GM23338 (cell line): ENCODE results near the gene PEX13. TPM values are rescaled to one million over a fixed set of nuclear protein-coding genes. Genes with fewer than 3 reads are reported as not detected.

Experiments
- ATAC-seq: fragments of 200-7000 bp; cut with Tn5 transposase; 3 replicates; pipeline ENCODE4 v1.9.1; 2020
- DNase-seq: peaks from one replicate; pipeline ENCODE4 v3.0.0-alpha.2; 2015; ENCODE audit warnings: low spot score
- H2AFZ ChIP-seq: fragments of 200-600 bp; sonication (generic); 2 replicates; pipeline ENCODE4 v1.8.0; 2016; ENCODE audit warnings: antibody characterized with exemption, mild to moderate bottlenecking, moderate library complexity
- H3F3A ChIP-seq: fragments of 200-600 bp; sonication (generic); replicated peaks from 2 replicates; pipeline ENCODE4 v1.8.0; 2017; ENCODE audit warnings: antibody characterized with exemption, mixed run types, low read depth
- H3K27ac ChIP-seq: fragments of 200-600 bp; sonication (generic); 2 replicates; pipeline ENCODE4 v1.6.1; 2016; ENCODE audit warnings: low read depth
- H3K27me3 ChIP-seq: fragments of 200-600 bp; sonication (generic); 2 replicates; pipeline ENCODE4 v1.8.0; 2016; ENCODE audit warnings: mild to moderate bottlenecking, mixed run types, moderate library complexity; ENCODE audit not compliant: insufficient read depth
- H3K36me3 ChIP-seq: fragments of 200-600 bp; sonication (generic); 2 replicates; pipeline ENCODE4 v1.8.0; 2016; ENCODE audit warnings: mild to moderate bottlenecking; ENCODE audit not compliant: insufficient read depth
- H3K4me1 ChIP-seq: fragments of 200-600 bp; sonication (generic); 2 replicates; pipeline ENCODE4 v1.8.0; 2016; ENCODE audit warnings: mild to moderate bottlenecking, moderate library complexity; ENCODE audit not compliant: insufficient read depth
- H3K4me2 ChIP-seq: fragments of 200-600 bp; sonication (generic); 2 replicates; pipeline ENCODE4 v1.7.1; 2017; ENCODE audit warnings: mixed run types
- H3K4me3 ChIP-seq: fragments of 200-600 bp; sonication (generic); 2 replicates; pipeline ENCODE4 v1.6.1; 2016; ENCODE audit warnings: mixed run types
- H3K79me2 ChIP-seq: fragments of 200-600 bp; sonication (generic); replicated peaks from 2 replicates; pipeline ENCODE4 v1.8.0; 2017; ENCODE audit warnings: mild to moderate bottlenecking; ENCODE audit not compliant: insufficient read depth
- H3K9me2 ChIP-seq: fragments of 200-600 bp; sonication (generic); 2 replicates; pipeline ENCODE4 v1.8.0; 2017; ENCODE audit not compliant: insufficient read depth
- H4K20me1 ChIP-seq: fragments of 200-600 bp; sonication (generic); replicated peaks from 2 replicates; pipeline ENCODE4 v1.8.0; 2017; ENCODE audit warnings: mild to moderate bottlenecking; ENCODE audit not compliant: insufficient read depth
- H3K27ac Mint-ChIP-seq: 2 replicates; pipeline ENCODE4 v1.8.0; 2020; ENCODE audit warnings: inconsistent platforms, mild to moderate bottlenecking, moderate library complexity, mixed read lengths
- H3K27me3 Mint-ChIP-seq: 3 replicates; pipeline ENCODE4 v1.8.0; 2022; ENCODE audit warnings: low read depth, mild to moderate bottlenecking, moderate library complexity, mixed read lengths, inconsistent platforms; ENCODE audit not compliant: insufficient read depth, poor library complexity
- H3K36me3 Mint-ChIP-seq: 3 replicates; pipeline ENCODE4 v1.8.0; 2021; ENCODE audit warnings: low read depth, mild to moderate bottlenecking, inconsistent platforms, moderate library complexity, mixed read lengths
- H3K4me1 Mint-ChIP-seq: 3 replicates; pipeline ENCODE4 v1.8.0; 2020; ENCODE audit warnings: mild to moderate bottlenecking, inconsistent platforms, mixed read lengths
- H3K4me3 Mint-ChIP-seq: 3 replicates; pipeline ENCODE4 v1.8.0; 2021; ENCODE audit warnings: moderate library complexity, mild to moderate bottlenecking, inconsistent platforms, mixed read lengths
- H3K9me3 Mint-ChIP-seq: 3 replicates; pipeline ENCODE4 v1.8.0; 2020; ENCODE audit warnings: moderate library complexity, mild to moderate bottlenecking, inconsistent platforms, mixed read lengths
- CREB1 ChIP-seq: fragments of 250-450 bp; sonication (Bioruptor Pico); IDR thresholded peaks from 2 replicates; pipeline ENCODE4 v1.5.0; 2020; ENCODE audit warnings: low read depth, mild to moderate bottlenecking, moderate library complexity
- EZH2 ChIP-seq: fragments of 200-600 bp; sonication (generic); IDR thresholded peaks from one replicate; pipeline ENCODE4 v1.8.0; 2017; ENCODE audit warnings: antibody characterized with exemption, mild to moderate bottlenecking, low read depth; ENCODE audit not compliant: unreplicated experiment
- EZH2phosphoT487 ChIP-seq: fragments of 200-600 bp; sonication (generic); IDR thresholded peaks from one replicate; pipeline ENCODE4 v1.8.1; 2018; ENCODE audit warnings: antibody characterized with exemption; ENCODE audit not compliant: unreplicated experiment
- NANOG ChIP-seq: IDR thresholded peaks from 2 replicates; pipeline ENCODE4 v1.6.1; 2016; ENCODE audit warnings: antibody characterized with exemption, borderline replicate concordance
- POLR2AphosphoS5 ChIP-seq: IDR thresholded peaks from 2 replicates; pipeline ENCODE4 v1.6.1; 2016; ENCODE audit warnings: antibody characterized with exemption, low read depth
- STAT1 ChIP-seq: IDR thresholded peaks from one replicate; pipeline ENCODE4 v1.6.1; 2016; ENCODE audit warnings: antibody characterized with exemption; ENCODE audit not compliant: unreplicated experiment
- ZNF114 ChIP-seq: fragments of 250-450 bp; sonication (Bioruptor Pico); IDR thresholded peaks from 2 replicates; pipeline ENCODE4 v1.5.0; 2020; ENCODE audit warnings: mild to moderate bottlenecking, moderate library complexity
- ZNF331 ChIP-seq: fragments of 250-450 bp; sonication (Bioruptor Pico); IDR thresholded peaks from 2 replicates; pipeline ENCODE4 v1.5.0; 2020; ENCODE audit warnings: low read depth, mild to moderate bottlenecking, moderate library complexity
- polyA plus RNA-seq: library from polyadenylated mRNA; unstranded; fragments of >200 nt; fragmentation: Nextera tagmentation; extraction: Ambion mirVana; gene quantifications from 2 replicates; pipeline ENCODE4 v1.2.1, GENCODE V29; 2016
- total RNA-seq: library from RNA; depleted of rRNA; stranded (reverse); fragments of >200 nt; shearing (Covaris generic); gene quantifications from 2 replicates; pipeline ENCODE4 v1.2.3, GENCODE V29; 2014
- TF ChIP-seq, protein P1 (sequence below): fragments of 250-450 bp; sonication (Bioruptor Pico); IDR thresholded peaks from 2 replicates; pipeline ENCODE4 v1.5.0; 2020; ENCODE audit warnings: mild to moderate bottlenecking, moderate library complexity
- TF ChIP-seq, protein P2 (sequence below): IDR thresholded peaks from one replicate; pipeline ENCODE4 v1.6.1; 2018; ENCODE audit warnings: antibody characterized with exemption; ENCODE audit not compliant: unreplicated experiment

PEX13 gene
- total and polyA plus RNA-seq, 2 experiments from 2014 or later: 15.8 to 29.2 TPM

DNA sequence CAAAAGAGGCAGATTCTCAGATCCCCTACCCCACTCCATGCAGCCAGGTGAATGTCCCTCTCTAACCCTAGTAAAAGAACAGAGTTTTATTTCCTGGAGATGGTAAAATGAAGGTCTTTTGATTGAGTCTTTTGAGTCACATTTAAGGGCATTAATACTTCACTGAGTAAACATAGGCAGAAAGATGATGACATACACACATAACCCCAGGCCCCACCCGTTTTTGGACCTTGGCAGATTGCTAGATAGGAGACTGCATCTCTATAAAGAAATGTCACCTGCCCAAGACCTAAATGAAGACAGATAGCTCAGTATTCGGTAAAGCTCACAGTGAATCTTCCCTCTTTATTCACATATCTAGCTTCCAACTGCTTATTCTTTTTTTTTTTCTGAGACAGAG lies 28.3 kb upstream of the PEX13 start:
- Histone ChIP-seq H2AFZ (no peak overlapping the region), H3K27me3 (no peaks in the 10 kb centered on the region)
- no peak for DNase-seq

GRCh38 chr2:60991644-60992043 lies 25.9 kb upstream of the PEX13 start:
- Histone ChIP-seq H3K36me3 (no peaks in the 10 kb centered on the region; the same call in 1 of the 2 replicates), H3K4me3 (no peak overlapping the region), H3F3A (no peaks in the 10 kb centered on the region), H3K4me1 (no peaks in the 10 kb centered on the region), H3K9me2 (no peaks in the 10 kb centered on the region), H3K79me2 (no peaks in the 10 kb centered on the region), H3K27ac (no peak overlapping the region), H3K27me3 (no peaks in the 10 kb centered on the region), H2AFZ (no peak overlapping the region), H3K4me2 (no peak overlapping the region), H4K20me1 (no peaks in the 10 kb centered on the region)
- Mint-ChIP-seq H3K27ac (no peak overlapping the region), H3K4me1 (no peaks in the 10 kb centered on the region), H3K27me3 (peaks cover 3% of the 10 kb centered on the region), H3K4me3 (no peak overlapping the region), H3K9me3 (peaks cover 43% of the 10 kb centered on the region), H3K36me3 (peaks cover 32% of the 10 kb centered on the region)
- no peak for ATAC-seq
- no peak for DNase-seq
- TF ChIP-seq ZNF331 (CRISPR knock-in tag): no peak
- no peak for TF ChIP-seq CREB1 (CRISPR knock-in tag)
- TF ChIP-seq, protein P1, sequence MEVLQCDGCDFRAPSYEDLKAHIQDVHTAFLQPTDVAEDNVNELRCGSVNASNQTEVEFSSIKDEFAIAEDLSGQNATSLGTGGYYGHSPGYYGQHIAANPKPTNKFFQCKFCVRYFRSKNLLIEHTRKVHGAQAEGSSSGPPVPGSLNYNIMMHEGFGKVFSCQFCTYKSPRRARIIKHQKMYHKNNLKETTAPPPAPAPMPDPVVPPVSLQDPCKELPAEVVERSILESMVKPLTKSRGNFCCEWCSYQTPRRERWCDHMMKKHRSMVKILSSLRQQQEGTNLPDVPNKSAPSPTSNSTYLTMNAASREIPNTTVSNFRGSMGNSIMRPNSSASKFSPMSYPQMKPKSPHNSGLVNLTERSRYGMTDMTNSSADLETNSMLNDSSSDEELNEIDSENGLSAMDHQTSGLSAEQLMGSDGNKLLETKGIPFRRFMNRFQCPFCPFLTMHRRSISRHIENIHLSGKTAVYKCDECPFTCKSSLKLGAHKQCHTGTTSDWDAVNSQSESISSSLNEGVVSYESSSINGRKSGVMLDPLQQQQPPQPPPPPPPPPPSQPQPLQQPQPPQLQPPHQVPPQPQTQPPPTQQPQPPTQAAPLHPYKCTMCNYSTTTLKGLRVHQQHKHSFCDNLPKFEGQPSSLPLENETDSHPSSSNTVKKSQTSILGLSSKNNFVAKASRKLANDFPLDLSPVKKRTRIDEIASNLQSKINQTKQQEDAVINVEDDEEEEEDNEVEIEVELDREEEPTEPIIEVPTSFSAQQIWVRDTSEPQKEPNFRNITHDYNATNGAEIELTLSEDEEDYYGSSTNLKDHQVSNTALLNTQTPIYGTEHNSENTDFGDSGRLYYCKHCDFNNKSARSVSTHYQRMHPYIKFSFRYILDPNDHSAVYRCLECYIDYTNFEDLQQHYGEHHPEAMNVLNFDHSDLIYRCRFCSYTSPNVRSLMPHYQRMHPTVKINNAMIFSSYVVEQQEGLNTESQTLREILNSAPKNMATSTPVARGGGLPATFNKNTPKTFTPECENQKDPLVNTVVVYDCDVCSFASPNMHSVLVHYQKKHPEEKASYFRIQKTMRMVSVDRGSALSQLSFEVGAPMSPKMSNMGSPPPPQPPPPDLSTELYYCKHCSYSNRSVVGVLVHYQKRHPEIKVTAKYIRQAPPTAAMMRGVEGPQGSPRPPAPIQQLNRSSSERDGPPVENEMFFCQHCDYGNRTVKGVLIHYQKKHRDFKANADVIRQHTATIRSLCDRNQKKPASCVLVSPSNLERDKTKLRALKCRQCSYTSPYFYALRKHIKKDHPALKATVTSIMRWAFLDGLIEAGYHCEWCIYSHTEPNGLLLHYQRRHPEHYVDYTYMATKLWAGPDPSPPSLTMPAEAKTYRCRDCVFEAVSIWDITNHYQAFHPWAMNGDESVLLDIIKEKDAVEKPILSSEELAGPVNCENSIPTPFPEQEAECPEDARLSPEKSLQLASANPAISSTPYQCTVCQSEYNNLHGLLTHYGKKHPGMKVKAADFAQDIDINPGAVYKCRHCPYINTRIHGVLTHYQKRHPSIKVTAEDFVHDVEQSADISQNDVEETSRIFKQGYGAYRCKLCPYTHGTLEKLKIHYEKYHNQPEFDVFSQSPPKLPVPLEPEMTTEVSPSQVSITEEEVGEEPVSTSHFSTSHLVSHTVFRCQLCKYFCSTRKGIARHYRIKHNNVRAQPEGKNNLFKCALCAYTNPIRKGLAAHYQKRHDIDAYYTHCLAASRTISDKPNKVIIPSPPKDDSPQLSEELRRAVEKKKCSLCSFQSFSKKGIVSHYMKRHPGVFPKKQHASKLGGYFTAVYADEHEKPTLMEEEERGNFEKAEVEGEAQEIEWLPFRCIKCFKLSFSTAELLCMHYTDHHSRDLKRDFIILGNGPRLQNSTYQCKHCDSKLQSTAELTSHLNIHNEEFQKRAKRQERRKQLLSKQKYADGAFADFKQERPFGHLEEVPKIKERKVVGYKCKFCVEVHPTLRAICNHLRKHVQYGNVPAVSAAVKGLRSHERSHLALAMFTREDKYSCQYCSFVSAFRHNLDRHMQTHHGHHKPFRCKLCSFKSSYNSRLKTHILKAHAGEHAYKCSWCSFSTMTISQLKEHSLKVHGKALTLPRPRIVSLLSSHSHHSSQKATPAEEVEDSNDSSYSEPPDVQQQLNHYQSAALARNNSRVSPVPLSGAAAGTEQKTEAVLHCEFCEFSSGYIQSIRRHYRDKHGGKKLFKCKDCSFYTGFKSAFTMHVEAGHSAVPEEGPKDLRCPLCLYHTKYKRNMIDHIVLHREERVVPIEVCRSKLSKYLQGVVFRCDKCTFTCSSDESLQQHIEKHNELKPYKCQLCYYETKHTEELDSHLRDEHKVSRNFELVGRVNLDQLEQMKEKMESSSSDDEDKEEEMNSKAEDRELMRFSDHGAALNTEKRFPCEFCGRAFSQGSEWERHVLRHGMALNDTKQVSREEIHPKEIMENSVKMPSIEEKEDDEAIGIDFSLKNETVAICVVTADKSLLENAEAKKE (CRISPR knock-in tag): no peak

More for the DNA sequence above, 28.3 kb upstream of the PEX13 start:
- H3K27me3 Mint-ChIP-seq: peaks cover 3% of the 10 kb centered on the region
- no peak overlapping the region for H3K4me3 Mint-ChIP-seq
- H3K36me3 ChIP-seq: no peaks in the 10 kb centered on the region; the same call in 1 of the 2 replicates
- H3K4me1 ChIP-seq: no peaks in the 10 kb centered on the region
- TF ChIP-seq, protein P2, sequence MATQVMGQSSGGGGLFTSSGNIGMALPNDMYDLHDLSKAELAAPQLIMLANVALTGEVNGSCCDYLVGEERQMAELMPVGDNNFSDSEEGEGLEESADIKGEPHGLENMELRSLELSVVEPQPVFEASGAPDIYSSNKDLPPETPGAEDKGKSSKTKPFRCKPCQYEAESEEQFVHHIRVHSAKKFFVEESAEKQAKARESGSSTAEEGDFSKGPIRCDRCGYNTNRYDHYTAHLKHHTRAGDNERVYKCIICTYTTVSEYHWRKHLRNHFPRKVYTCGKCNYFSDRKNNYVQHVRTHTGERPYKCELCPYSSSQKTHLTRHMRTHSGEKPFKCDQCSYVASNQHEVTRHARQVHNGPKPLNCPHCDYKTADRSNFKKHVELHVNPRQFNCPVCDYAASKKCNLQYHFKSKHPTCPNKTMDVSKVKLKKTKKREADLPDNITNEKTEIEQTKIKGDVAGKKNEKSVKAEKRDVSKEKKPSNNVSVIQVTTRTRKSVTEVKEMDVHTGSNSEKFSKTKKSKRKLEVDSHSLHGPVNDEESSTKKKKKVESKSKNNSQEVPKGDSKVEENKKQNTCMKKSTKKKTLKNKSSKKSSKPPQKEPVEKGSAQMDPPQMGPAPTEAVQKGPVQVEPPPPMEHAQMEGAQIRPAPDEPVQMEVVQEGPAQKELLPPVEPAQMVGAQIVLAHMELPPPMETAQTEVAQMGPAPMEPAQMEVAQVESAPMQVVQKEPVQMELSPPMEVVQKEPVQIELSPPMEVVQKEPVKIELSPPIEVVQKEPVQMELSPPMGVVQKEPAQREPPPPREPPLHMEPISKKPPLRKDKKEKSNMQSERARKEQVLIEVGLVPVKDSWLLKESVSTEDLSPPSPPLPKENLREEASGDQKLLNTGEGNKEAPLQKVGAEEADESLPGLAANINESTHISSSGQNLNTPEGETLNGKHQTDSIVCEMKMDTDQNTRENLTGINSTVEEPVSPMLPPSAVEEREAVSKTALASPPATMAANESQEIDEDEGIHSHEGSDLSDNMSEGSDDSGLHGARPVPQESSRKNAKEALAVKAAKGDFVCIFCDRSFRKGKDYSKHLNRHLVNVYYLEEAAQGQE: no peak
- TF ChIP-seq ZNF331 (CRISPR knock-in tag): no peak
- TF ChIP-seq STAT1: no peak
- no peak for TF ChIP-seq POLR2AphosphoS5
- TF ChIP-seq EZH2: no peak
- no peak for TF ChIP-seq NANOG
- TF ChIP-seq ZNF114 (CRISPR knock-in tag): no peak
- no peak for TF ChIP-seq EZH2phosphoT487
- H3K9me3 Mint-ChIP-seq: peaks cover 42% of the 10 kb centered on the region
- H3K4me2 ChIP-seq: no peak overlapping the region
- no peak overlapping the region for H3K27ac Mint-ChIP-seq
- H3F3A ChIP-seq: no peaks in the 10 kb centered on the region
- peaks cover 32% of the 10 kb centered on the region for H3K36me3 Mint-ChIP-seq
- H3K4me1 Mint-ChIP-seq: no peaks in the 10 kb centered on the region
- H4K20me1 ChIP-seq: no peaks in the 10 kb centered on the region
- H3K4me3 ChIP-seq: no peak overlapping the region
- H3K9me2 ChIP-seq: no peaks in the 10 kb centered on the region
- no peaks in the 10 kb centered on the region for H3K79me2 ChIP-seq
- no peak overlapping the region for H3K27ac ChIP-seq
- no peak for ATAC-seq
